HG02840 (cell line): Measurements from ENCODE around the gene ESF1.
"Not testable (repeated sequence)": the region's sequence is repeated elsewhere in the genome, so short reads cannot be mapped to it uniquely, and the experiment has no call there.

Experiments used
- ATAC-seq: cut with Tn5 transposase; IDR thresholded peaks from one replicate; pipeline ENCODE4 v1.9.1; 2021; ENCODE audit warnings: mild to moderate bottlenecking, moderate library complexity, moderate number of reproducible peaks; ENCODE audit not compliant: unreplicated experiment, low FRiP score

Gene ESF1

DNA sequence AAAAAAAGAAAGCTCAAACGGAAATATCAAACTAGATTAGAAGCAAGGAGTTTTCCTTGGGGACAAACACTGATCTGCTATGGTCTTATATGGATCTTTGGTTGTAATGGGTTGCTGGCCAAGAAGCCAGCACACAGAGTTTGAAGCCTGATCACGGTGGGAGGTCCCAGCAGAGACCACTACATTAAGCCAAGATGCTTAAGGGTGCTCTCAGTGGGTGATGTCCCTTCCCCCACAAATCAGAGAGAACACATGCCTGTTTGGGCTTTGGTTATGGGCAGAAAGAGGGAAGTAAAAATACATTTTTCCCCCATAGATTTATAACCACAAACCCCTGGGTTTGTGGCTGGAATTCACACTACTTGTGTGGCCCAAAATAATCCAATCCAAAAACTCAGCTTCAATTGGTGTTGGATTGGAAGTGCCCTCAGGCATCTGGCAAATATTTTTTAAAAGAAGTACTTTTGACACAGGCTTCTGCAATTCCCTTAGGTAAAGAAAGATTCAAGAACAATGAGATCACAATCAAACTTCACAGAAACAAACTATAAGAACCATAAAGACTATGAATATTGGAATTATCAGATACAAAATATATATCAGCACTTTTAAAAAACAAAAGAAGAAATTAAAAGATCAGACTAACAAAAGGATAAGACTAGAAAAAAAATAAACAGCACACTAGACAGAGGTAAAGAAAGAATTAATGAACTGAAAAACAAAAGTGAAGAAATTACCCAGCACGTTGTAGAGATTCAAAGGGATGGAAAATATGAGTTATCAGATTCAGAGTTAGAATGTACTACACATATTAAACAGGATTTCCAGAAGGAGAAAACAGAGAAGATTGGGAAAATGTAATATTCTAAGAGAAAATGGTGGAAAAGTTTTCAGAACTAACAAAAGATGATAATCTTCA, 44.7 kb downstream of the ESF1 start:
- ATAC-seq = no peak

DNA sequence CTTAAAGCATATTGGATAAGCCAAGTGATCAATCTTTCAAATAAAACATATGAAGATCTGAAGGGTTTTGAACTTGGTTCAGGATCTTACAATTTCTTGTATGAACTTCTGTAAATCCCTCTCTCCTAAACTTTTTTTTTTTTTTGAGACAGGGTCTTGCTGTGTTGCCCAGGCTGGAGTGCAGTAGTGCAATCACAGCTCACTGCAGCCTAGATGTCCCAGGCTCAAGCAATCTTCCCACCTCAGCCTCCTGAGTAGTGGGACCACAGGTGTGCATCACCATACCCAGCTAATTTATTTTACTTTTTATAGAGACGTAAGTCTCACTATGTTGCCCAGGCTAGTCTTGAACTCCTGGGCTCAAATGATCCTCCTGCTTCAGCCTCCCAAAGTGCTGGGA, 46.5 kb downstream of the ESF1 start:
- not testable (repeated sequence) for ATAC-seq

DNA sequence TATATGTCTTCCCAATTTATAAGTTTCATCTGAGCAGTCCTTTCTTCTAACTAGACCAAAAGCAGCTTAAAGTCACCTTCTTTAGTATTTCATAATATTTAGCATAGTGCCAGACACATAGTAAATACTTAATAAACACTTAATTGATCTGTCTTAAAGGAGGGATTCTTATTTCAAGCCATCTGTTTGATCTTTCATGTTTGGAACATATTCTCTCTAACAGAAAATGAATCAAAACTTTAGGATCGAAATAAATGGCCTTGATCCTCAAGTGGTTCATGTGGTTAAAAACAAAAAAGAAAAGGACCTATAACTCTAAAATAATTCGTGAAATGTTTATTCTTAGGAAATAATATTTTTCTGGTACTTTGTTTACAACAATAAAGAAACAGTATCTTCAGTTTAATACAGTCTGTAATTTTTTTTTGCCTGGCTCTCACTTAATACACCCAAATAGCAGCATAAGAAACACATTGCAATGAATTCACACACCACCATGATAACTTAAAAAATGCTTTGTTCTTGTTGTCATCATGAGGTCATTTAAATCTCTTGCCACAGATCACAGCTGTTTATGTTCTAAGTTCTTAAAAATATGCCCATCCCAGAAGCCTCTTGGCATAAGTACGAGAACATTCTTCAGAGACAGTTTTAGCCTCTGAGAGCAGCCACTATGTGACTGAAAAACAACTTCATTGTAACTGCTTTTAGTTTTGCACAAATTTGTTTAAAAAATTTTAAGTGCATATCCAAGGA, 48.1 kb downstream of the ESF1 start:
- no peak for ATAC-seq

DNA sequence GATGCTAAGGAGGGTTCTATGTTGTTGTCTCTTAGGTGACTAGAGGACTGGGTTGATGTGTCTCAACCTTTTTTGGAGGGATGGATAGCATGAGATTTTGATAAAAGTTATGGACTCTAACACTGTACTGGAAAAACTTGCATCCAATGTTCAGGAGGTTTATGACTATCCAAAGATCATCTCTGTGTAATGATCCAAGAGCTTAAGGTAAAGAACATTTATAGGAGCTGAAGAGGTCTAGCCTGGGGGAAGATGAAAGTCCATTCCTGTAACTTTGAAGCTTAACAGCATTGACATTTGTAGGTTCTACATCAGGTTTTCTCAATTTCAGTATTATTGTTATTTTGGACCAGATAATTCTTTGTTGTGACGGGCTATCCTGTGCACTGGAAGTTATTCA, 48.9 kb downstream of the ESF1 start:
- no peak for ATAC-seq

DNA sequence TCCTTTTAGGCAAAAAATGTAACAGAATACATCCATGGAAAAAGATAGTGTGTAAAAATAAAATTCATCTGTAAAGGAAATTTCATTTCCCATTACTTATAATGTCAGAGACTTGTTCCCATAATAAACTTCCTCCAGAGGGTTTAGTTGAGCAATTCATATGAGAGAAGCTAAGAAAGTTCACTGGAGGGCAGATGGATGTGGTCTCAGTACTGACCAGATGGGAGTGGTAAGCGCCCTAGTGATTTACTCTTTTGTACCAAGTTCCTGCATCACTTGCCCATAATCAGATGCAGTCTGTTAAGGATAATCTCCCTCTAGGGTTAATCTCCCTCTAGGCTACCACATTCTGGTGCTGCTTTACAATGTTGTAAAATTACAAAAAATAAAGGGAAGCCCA, 61.7 kb downstream of the ESF1 start:
- ATAC-seq = no peak

DNA sequence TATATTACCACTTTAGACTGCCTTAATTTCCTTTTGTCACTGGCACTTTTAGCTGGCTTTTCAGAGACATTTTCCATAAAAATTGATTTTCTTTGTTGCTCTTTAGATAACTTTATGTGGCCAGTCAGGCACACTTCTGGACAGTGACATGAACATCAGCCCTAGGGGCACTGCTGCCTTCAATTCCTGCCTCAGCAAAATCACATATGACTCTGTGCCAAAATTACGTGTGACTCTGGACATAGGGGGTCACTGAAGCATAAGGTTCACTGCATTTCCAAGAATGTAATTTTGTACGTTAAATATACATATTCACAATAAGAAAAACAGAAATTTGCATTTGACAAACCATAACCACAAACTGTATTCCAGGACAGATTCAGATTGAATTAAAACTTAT, 66.5 kb downstream of the ESF1 start:
- peak; percentile 16 for ATAC-seq

DNA sequence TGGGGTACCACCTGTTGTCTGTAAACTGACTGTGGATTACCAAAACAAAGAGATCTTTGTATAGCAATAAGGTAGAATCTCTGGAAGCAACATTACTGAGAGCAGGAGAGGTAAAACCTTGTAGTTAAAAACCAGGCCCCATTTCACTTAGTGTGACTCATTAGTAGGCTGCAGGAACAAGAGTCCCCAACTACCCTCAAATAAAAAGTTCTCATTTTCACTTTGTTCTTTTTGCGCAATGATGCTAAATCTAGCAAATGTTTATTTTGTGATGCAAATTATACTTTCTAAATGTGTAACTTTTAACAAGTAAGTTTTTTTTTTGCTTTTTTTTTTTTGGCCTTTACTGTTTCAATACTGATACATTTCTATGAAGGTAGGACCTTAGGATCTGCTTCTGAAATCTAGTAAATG, 67.1 kb downstream of the ESF1 start:
- peak; percentile 91 for ATAC-seq

DNA sequence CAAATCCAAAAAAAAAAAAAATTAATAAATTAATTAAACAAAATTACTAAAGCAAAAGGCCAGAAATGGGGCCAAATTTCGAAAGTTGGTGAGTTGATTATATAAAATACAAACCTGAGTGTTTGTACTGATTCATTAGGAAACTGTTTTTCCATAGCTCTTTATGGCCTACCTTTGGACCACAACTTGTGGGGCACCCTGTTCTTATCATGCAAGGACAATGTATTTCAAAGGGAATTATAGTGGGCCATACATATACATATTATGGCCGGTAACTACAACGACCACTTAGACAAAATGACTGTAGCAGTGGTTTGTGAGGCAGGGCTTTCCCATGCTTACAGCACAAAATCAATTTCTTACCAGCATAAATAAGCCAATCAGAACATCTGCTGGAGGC, 69.5 kb downstream of the ESF1 start:
- ATAC-seq = no peak

DNA sequence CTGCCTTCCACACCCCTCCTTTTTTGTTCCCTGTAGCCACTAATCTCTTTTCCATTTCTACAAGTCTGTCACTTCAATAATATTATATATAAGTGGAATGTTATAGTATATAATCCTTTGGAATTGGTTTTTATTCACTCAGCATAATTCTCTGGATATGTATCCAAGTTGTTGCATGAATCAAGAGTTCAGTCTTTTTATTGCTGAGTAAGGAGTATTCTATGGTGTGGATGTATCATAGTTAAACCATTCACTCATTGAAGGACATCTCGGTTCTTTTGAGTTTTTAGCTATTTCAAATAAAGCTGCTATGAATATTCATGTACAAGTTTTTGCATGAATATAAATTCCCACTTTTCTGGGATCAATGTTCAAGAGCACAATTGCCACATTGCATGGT, 76.5 kb downstream of the ESF1 start:
- no peak for ATAC-seq

DNA sequence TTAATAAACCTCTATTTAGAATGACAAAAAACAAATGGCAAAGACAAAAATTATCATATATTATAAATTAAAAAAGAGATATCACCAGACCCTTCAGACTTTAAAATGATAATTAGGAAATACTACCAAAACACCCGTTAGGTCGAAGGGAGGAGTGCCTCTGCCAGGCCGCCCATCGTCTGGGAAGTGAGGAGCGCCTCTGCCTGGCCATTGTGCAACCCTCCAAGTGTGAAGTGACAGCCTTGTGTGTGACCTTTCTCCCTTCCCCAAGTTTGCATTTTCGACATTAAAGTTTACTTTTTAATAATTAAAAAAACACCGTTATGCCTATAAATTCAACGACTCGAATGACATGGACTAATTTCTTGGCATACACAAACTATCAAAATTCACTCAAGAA, 81.5 kb downstream of the ESF1 start:
- ATAC-seq = no peak

DNA sequence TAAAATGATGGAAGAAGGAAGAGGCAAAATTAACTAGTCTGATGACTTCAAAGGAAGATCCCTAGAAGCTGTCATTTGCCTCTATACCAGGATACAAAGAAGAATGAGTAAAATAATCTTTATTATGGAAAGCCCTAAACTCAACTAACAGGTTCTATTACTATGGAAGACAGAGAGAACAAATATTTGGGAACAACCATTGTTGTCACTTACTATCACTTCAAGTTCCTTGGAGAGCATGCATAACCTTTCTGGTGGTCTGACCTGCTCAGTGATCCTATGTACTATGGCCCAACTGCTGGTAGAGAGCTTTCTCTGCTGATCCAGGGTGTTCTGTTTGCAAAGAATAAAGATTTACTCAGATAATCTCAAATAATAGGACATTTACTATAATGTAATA, 83.2 kb downstream of the ESF1 start:
- ATAC-seq = no peak

DNA sequence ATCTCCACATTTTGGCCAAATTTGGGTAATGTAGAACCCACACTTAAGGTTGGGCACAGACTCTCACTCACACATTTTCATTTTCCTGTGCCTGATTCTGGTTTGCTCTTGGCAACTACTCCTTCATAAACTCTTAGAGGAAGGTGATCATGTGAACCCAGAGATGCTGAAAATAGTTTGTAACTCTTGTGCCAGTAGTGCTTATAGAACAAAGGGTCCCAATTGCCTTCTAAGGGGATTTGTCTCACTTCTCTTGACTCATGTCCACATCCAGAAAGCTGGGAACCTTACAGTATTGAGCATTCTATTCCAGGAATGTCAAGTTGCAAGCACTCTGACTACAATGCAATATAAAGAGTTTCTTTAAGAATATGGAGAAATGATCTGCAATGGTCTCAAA, 84.0 kb downstream of the ESF1 start:
- no peak for ATAC-seq

DNA sequence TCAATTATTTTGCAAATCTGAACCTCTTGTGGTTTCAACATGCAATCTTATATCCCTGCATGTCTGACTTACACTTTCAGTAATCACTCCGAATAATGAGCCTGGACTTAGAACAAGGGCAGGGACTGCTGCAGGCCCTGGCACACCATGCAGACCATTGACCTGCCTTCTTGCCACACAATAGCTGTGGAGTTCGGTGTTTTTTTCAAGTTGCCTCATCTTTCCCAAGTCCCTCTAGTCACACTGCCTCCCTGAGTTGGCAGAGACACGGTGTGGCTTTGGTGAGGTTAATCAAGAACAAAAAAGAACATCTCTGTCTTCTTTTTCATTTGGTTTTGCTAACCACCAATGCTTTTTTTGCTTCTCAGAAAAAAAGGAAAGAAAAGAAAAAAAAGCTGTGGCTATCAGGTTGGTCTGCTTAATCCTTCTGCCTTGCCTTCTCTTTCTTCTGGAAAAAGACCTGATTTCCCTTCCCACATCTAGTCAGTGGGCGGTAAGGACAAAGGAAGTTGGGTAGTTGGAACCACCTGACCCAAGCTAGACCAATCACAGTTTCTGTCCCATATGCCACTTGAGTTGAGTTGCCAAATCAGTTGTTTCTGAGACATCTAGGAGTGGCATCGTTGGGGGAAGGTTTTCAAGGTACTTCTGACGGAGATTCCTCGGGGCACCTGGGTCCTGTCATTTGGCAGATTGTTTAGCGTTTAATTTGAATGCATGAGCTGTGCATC, 90.1 kb downstream of the ESF1 start:
- ATAC-seq = no peak

DNA sequence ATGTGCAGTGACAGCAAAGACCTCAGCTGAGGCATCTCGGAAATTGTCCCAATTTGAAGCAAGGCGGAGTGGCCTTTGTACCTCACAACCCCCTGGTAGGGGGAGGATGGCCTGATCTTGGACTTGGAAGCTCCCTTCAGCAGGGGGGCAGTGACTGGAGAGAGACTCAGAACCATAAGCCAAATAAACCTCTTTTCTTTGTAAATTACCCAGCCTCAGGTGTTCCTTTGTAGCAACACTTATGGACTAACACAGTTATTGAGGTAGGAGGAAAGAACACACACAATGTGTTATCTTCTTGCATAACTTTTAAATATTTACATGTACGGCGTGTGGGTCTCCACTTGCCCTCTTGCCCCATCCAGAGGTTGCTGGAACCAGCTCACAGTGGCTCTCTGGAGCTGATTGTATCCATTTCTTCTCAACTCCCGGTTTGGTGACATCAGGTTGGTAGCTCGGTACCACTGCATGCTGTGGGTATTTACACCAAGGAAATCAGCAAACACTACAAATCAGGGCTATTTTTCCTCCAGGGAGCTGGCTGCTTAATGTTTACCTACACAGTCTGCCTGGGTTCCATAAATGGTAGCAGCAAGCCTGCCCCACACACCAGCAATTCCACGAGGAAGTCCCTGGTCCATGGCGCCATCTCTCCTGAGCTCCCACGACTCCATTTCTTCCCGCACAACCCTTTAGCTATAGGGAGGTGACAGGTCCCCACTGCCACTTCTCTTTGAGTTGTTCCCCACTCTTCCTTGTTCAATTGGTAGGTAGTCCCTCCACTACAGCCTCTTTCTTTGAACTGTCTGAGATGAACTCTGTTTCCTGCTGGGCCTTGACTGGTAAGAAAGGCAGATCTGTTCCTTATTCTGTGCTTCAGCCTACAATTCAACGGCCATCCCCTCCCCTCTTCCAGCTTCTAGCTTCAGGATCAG, 91.7 kb downstream of the ESF1 start:
- no peak for ATAC-seq

DNA sequence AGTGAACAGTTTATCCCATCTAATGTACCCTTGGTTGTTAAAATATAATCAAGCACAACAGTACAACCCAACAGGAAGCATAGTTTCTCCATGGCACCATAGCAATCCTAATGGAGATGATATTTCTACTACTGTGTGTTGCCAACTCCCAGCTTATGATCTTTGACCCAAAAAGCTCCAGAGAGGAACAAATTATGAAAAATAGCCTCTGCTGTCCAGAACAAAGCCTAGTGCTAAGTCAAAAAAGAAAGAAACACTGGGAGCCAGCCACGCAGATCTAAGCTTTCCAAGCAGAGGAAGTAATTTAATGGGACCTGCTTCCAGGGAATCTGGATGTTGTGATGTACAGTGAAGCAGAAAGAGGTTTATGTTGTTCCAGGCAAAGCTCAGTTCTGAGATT, 93.8 kb downstream of the ESF1 start:
- ATAC-seq = no peak

DNA sequence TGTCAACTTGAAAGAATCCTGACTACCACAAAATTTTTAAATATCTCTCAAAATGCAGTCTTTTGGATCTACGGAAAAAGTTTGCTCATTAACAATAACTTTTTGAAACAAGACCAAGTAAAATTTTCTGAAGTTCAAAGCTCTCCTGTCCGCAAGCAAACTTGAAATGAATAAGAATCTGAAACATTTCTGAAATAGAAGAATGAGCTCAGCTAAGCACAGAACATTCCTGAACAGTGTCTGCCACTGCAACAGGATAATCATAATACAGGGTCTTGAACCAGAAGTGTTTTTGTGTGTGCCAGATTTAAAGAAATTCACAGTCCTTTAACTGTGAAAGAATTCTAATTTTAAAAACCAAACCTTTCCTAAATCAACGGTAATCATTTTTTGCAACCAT, 96.9 kb downstream of the ESF1 start:
- no peak for ATAC-seq

DNA sequence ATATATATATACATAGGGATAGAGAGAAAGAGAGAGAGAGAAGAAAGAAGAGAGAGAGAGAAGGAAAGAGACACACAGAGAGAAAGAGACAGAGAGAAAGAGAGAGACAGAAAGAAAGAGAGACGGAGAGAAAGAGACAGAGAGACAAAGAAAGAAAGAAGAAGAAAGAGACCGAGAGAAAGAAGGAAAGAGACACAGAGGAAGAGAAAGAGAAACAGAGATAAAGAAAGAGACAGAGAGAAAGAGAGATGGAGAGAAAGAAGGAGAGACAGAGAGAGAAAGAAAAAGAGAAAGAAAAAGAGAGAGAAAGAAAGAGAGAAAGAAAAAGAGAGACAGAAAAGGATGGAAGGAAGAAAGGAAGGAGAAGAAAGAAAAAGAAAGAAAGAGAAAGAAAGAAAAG, 99.1 kb downstream of the ESF1 start:
- ATAC-seq = no peak

DNA sequence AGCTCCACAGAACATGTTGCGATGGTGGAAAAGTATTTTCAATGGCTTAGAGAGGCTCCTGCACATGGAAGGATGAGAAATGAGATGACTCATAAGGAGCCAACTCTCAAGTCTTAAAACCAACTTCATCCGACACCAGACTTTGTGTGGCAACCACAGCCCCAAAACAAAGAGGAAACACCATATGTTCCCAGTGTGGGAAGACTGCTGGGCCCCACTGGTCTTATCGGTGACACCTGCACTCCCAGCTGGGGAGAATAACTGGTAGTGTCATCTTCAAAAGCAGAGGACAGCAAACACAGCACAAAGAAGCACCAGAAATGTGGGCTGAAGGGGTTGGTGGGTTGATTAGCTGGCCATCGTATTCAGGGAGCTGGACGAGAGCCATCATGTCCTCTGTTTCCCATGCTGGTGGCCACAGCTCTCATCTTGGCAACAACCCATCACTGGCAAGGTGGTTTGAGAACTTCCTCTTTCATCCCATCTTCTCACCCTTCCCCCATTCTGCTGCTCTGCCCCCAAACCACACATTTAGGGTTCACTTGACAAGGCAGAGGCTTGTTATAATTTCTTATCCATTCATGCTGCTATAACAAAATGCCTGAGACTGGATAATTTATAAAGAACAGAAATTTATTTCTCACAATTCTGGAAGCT, 100.0 kb downstream of the ESF1 start:
- no peak for ATAC-seq

DNA sequence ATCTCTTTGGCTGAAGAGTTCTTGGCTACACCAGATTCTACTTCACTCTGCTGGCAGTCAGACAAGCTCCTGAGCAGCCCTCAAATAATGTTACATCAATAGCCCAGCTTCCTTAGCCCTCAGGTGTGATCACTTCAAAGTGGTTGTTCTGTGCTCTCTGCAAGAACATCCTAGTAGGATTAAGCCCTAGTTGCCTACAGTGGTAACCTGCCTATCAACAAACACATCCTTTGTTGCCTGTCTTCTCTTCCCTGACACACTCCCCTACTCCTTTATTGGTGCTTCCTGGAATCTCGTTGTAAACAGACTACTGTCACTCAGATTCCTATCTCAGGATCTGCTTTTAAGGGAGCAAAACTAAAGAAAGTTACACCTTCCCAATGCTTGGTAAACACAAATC, 100.9 kb downstream of the ESF1 start:
- ATAC-seq = no peak
